Measurements from ENCODE around the gene CABP1. TPM values are rescaled to one million over a fixed set of nuclear protein-coding genes. Genes with fewer than 3 reads are reported as not detected.
A peak's percentile ranks its signal among the peaks of the same experiment; 100 is the strongest.

Gene CABP1
- total RNA-seq, 2 donors from 2014 or later, result 3.0 TPM; not detected in 1

GRCh38 chr12:120699553-120699952 lies 59.1 kb downstream of the CABP1 start:
- peaks cover 4 to 10% of the 10 kb centered on the region in 2 donors for H3K36me3 Mint-ChIP-seq
- no peak overlapping the region for H3K27ac Mint-ChIP-seq

GRCh38 chr12:120700886-120701285 lies 60.5 kb downstream of the CABP1 start:
- H3K36me3 Mint-ChIP-seq, result peaks cover 4 to 10% of the 10 kb centered on the region in 2 donors
- no peak for ATAC-seq
- no peak for DNase-seq (ENCODE audit: low spot score in 2 of 2)
- no peaks in the 10 kb centered on the region for H3K9me3 Mint-ChIP-seq
- H3K27ac Mint-ChIP-seq, result no peak overlapping the region

More at GRCh38 chr12:120699553-120699952, 59.1 kb downstream of the CABP1 start:
- ATAC-seq (no peak), DNase-seq (ENCODE audit: low spot score in 2 of 2) (no peak)
- no peaks in the 10 kb centered on the region for H3K9me3 Mint-ChIP-seq

- Mint-ChIP-seq H3K9me3 (no peaks in the 10 kb centered on the region), H3K27ac (no peak overlapping the region), H3K36me3 (peaks cover 0 to 4% of the 10 kb centered on the region in 2 donors)
- DNase-seq (ENCODE audit: low spot score in 2 of 2) (no peak), ATAC-seq (no peak)
Measured at GRCh38 chr12:120702637-120703036, 62.2 kb downstream of the CABP1 start.

DNA sequence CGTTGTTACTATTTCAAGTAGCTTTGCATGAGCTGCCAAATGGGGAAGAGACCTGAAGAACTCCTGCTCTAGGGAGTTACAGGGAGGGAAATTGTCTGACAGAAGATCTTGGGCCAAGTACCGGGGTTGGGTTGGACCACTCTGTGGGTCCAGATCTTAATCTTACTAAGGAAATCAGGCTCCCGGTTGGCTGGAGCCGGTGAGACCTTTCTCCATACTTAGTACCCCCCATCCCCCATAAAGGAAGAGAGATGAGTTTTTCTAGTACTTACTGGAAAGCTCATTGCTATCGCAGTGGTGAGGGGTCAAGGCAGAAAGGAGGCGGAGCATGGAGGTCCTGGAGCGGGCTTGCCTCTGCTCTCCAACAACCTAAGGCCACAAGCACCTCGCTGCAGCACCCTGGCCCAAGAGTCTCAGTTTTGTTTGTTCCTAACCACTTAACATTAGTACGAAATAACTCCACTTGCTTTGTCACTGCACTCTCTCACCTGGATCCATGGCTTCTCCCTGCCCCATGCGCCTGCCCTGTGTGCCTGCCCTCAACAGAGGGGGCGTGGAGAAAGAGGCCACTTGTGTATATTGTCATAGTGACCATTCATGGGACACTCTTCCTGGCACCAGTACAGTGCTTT lies 63.0 kb downstream of the CABP1 start:
- no peaks in the 10 kb centered on the region for H3K9me3 Mint-ChIP-seq
- peaks cover 0 to 4% of the 10 kb centered on the region in 2 donors for H3K36me3 Mint-ChIP-seq
- H3K27ac Mint-ChIP-seq, result no peak overlapping the region
- ATAC-seq (no peak), DNase-seq (ENCODE audit: low spot score in 2 of 2) (no peak)

DNA sequence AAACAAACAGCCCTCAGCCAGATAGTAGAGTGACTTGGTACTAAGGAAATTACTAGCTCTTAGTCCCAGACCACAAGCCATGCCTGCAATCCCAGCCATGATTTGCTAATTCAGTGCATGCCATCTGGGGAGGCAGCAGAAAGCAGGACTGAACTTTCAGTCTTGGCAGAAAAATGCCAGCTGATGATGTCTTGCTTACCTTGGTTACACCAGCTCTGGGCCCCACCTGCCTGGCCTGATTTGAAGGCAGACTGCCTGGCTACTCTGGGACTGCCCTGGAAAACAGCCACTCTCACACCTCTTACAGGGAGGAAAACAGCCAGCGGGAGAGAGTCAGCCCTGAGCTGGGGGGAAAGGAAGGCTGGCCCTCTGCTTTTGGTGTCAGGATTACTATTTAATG lies 65.2 kb downstream of the CABP1 start:
- no peak for ATAC-seq
- peaks cover 0 to 4% of the 10 kb centered on the region in 2 donors for H3K36me3 Mint-ChIP-seq
- no peak overlapping the region for H3K27ac Mint-ChIP-seq
- no peaks in the 10 kb centered on the region for H3K9me3 Mint-ChIP-seq
- no peak for DNase-seq (ENCODE audit: low spot score in 2 of 2)

- DNase-seq (ENCODE audit: low spot score in 2 of 2) (no peak), ATAC-seq (no peak)
- Mint-ChIP-seq H3K27ac (peak overlapping the region in 1 of 2 donors; percentile 6), H3K36me3 (peaks cover 2 to 7% of the 10 kb centered on the region in 2 donors), H3K9me3 (no peaks in the 10 kb centered on the region)
Measured at GRCh38 chr12:120706029-120706428, 65.6 kb downstream of the CABP1 start.

DNA sequence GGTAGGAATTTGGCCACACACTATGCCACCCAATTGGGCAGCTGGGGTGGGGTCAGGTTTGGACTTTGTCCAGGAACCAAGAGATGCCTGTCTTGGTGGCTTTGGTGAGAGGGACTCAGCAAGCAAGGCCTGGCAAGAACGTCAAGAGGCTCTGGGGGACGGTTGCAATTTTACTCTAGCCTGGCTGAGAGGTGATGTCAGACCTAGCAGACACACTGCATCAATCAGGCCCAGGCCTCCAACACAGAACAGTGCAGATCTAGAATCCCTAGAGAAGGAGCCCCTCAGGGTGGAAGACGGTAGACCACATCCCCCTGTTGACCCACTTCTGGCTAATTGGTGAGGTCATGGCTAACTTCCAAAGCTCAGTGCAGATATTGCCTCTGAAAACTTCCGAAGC lies 68.2 kb downstream of the CABP1 start:
- no peak for DNase-seq (ENCODE audit: low spot score in 2 of 2)
- Mint-ChIP-seq H3K27ac (no peak overlapping the region), H3K9me3 (no peaks in the 10 kb centered on the region), H3K36me3 (peaks cover 10% of the 10 kb centered on the region in 2 donors)
- ATAC-seq, result no peak

DNA sequence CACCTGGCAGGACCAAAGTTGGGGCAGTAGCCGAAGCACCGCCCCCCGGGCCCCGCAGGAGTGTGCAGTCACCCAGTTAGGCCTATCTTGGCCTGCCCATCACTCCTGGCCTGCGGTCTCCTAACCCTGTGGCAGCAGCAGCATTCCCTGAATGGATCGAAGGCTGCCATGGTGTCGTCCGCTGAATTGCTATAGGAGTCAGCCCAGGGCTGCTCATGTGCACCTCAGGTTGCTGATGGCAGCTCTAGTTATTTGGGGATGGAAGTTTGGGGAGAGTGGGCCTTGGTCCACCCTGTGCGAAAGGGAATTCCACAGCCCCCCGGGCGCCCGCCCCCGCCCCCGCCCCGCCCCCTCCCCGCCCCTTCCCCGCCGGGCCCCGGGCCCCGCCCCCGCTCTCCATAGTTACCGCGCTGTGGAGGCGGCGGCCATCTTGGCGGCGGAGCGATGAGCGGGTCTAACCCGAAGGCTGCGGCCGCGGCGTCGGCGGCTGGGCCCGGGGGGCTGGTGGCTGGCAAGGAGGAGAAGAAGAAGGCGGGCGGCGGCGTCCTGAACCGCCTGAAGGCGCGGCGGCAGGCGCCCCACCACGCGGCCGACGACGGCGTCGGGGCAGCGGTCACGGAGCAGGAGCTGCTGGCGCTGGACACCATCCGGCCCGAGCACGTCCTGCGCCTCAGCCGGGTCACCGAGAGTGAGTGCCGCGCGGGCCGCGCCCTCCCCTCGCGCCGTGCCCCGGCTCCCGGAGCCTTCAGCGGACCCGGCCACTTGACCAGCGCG lies 69.8 kb downstream of the CABP1 start, which contains the start of gene UNC119B:
Gene UNC119B (plus strand): TSS at position 428 of the 774 bp plus-strand sequence. CDS start 17 bp downstream, at position 445.
- ATAC-seq, result peak; percentile 83 to 85
- peak; percentile 73 to 75 for DNase-seq (ENCODE audit: low spot score in 2 of 2)
- no peaks in the 10 kb centered on the region for H3K9me3 Mint-ChIP-seq
- H3K27ac Mint-ChIP-seq, result peak within 1 kb of the TSS; percentile 58 to 86
- peaks cover 10 to 16% of the 10 kb centered on the region in 2 donors for H3K36me3 Mint-ChIP-seq

DNA sequence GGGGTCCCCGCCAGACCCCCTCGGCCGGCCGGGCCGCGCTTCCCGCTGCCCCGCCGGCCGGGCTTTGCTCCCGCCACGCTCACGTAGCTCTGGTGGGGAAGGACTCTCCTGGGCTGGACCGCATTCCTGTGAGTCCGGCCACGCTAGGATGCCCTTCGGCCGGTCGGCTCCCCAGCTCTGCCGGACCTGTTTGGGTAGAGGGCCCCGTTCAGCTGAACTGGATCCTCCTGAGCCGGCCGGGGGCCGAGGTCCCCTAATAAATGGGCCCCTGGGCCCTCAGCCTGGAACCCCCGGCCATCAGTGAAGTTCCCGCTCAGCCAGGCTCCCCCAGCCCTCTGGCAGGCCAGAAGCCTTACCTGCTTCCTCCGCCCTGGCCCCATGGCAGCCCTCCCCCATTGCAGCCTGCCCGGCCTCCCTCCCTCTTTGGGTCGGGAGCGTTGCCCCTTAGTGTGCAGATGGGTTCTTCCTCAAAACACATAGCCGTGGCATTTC lies 70.4 kb downstream of the CABP1 start:
- peak in 1 of 2 donors; percentile 43 for DNase-seq (ENCODE audit: low spot score in 2 of 2)
- Mint-ChIP-seq H3K9me3 (no peaks in the 10 kb centered on the region), H3K27ac (peak overlapping the region; percentile 58 to 86), H3K36me3 (peaks cover 10 to 16% of the 10 kb centered on the region in 2 donors)
- ATAC-seq, result peak; percentile 23 to 43

- H3K9me3 Mint-ChIP-seq, result no peaks in the 10 kb centered on the region
- H3K36me3 Mint-ChIP-seq, result peaks cover 13 to 20% of the 10 kb centered on the region in 2 donors
- DNase-seq (ENCODE audit: low spot score in 2 of 2) (no peak), ATAC-seq (no peak)
- H3K27ac Mint-ChIP-seq, result peak overlapping the region; percentile 58 to 86
Measured at GRCh38 chr12:120711411-120711810, 71.0 kb downstream of the CABP1 start.

DNA sequence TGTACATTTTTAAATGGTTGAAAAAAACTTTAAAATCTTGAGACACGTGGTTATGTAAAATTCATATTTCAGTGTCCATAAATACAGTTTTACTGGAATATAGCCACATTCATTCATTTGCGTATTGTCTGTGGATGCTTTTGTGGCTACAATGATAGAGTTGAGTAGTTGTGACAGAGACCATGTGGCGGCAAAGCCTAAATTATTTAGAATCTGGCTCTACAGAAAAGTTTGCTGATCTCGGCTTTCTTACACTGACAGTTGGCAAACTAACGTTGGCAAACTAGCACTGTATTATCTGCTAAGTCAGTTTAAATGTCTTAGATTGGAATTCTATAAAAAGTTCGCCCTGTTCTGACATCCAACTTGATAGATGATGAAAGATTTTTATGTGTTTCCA lies 72.2 kb downstream of the CABP1 start:
- no peaks in the 10 kb centered on the region for H3K9me3 Mint-ChIP-seq
- H3K36me3 Mint-ChIP-seq, result peaks cover 15 to 26% of the 10 kb centered on the region in 2 donors
- DNase-seq (ENCODE audit: low spot score in 2 of 2) (no peak), ATAC-seq (no peak)
- no peak overlapping the region for H3K27ac Mint-ChIP-seq

DNA sequence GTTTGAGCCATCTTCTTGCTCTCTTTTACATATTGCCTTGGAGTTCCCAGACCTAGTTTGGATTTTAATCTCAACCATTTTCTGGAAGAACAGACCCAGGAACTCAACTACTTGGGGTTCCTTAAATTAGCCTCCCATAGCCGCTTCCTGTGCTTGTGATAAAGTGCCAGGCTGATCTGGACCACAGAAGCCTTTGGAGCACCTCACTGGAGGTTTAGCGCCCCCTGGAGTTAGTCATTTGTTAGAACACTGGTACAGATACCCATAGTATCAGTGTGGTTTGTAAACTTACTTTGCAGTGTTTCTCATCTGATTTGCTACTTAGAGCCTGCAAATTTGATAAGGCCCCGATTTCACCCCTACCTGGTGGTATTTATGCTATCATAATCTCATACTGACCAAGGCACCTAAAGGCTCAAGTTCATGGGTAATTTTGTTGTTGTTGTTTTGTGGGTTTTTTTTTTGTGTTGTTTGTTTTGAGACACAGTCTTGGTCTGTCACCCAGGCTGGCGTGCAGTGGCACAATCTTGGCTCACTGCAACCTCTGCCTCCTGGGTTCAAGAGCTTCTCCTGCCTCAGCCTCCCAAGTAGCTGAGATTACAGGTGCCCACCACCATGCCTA lies 73.5 kb downstream of the CABP1 start:
- Mint-ChIP-seq H3K36me3 (peaks cover 22 to 26% of the 10 kb centered on the region in 2 donors), H3K9me3 (no peaks in the 10 kb centered on the region), H3K27ac (peak overlapping the region in 1 of 2 donors; percentile 11)
- ATAC-seq (peak; percentile 60 to 65), DNase-seq (ENCODE audit: low spot score in 2 of 2) (peak in 1 of 2 donors; percentile 80)

Other genes starting within 250 kb of the CABP1 start
- 100 to 1,000 TPM; 416 to 490 TPM for gene COX6A1, start 202.5 kb upstream of the CABP1 start, total RNA-seq
- 10 to 100 TPM; 33.8 to 49.5 TPM for gene TRIAP1, start 194.2 kb upstream of the CABP1 start, total RNA-seq
- 10 to 100 TPM; 27.5 to 46.3 TPM for gene GATC, start 194.2 kb upstream of the CABP1 start, total RNA-seq
- gene SRSF9, start 170.9 kb upstream of the CABP1 start, total RNA-seq, result 100 to 1,000 TPM; 148 to 207 TPM
- 100 to 1,000 TPM in 1 of 2 donors, 10 to 100 TPM in 1; 49.5 to 157 TPM for gene DYNLL1, start 144.5 kb upstream of the CABP1 start, total RNA-seq
- 10 to 100 TPM in 1 of 2 donors, 1 to 10 TPM in 1; 9.7 to 37.8 TPM for gene COQ5, start 111.5 kb upstream of the CABP1 start, total RNA-seq
- 100 to 1,000 TPM; 182 to 196 TPM for gene RNF10, start 106.3 kb upstream of the CABP1 start, total RNA-seq
- 10 to 100 TPM; 34.7 to 51.5 TPM for gene POP5, start 59.2 kb upstream of the CABP1 start, total RNA-seq
- gene MLEC, start 46.5 kb downstream of the CABP1 start, total RNA-seq, result 10 to 100 TPM; 51.0 to 89.9 TPM
- gene UNC119B, start 69.8 kb downstream of the CABP1 start, total RNA-seq, result 10 to 100 TPM; 24.3 to 26.7 TPM
- gene ACADS, start 85.2 kb downstream of the CABP1 start, total RNA-seq, result 10 to 100 TPM; 15.9 to 24.5 TPM

All from activated naive CD4-positive, alpha-beta T cell treated with anti-CD3 and anti-CD28 coated beads, Interleukin-2, amount 50 U/mL, for 72 hours (primary cell).